IMR-90 (cell line): ENCODE data around the gene MC5R. TPM values are rescaled to one million over a fixed set of nuclear protein-coding genes. Genes with fewer than 3 reads are reported as not detected.

Source experiments
- ATAC-seq: fragments of 200-7000 bp; cut with Tn5 transposase; 2 replicates; pipeline ENCODE4 v1.9.1; 2020; ENCODE audit warnings: low read depth, mild to moderate bottlenecking, moderate library complexity
- BruUV-seq: library from RNA; stranded (reverse); fragments of 400-500 nt; replicated peaks from 2 replicates; lab custom pipeline; 2021; lab: Mats Ljungman, UMichigan
- CTCF ChIA-PET: fragments of 300-600 bp; formaldehyde crosslinking; extraction: SDS; loops from one replicate; lab custom pipeline; 2021; ENCODE audit warnings: antibody characterized with exemption; lab: Yijun Ruan, JAX
- POLR2A ChIA-PET: fragments of 300-600 bp; sonication (Branson Sonifier 250); formaldehyde crosslinking; loops from one replicate; lab custom pipeline; 2022; ENCODE audit warnings: antibody characterized with exemption; ENCODE audit not compliant: unreplicated experiment; lab: Charles Lee
- DNase-seq: peaks from one replicate; pipeline ENCODE4 v3.0.0; 2013
- H2AFZ ChIP-seq: replicated peaks from 2 replicates; pipeline ENCODE3; 2013; ENCODE audit warnings: low read length, mild to moderate bottlenecking; ENCODE audit not compliant: poor library complexity
- H2AK5ac ChIP-seq: 2 replicates; pipeline ENCODE4 v1.6.1; 2013; ENCODE audit warnings: low read depth, low read length, inconsistent platforms
- H2AK9ac ChIP-seq: replicated peaks from 2 replicates; pipeline ENCODE3; 2013; ENCODE audit warnings: mild to moderate bottlenecking, low read depth, low read length, moderate library complexity; ENCODE audit not compliant: poor library complexity
- H2BK120ac ChIP-seq: 2 replicates; pipeline ENCODE4 v1.6.1; 2013; ENCODE audit warnings: low read depth, low read length, inconsistent platforms
- H2BK15ac ChIP-seq: 3 replicates; pipeline ENCODE4 v1.6.1; 2013; ENCODE audit warnings: low read depth, low read length, inconsistent platforms
- H2BK20ac ChIP-seq: 2 replicates; pipeline ENCODE4 v1.6.1; 2013; ENCODE audit warnings: low read depth, mild to moderate bottlenecking, inconsistent platforms, low read length, moderate library complexity
- H2BK5ac ChIP-seq: 2 replicates; pipeline ENCODE4 v1.6.1; 2013; ENCODE audit warnings: mild to moderate bottlenecking, low read depth, low read length, inconsistent platforms; ENCODE audit not compliant: poor library complexity, severe bottlenecking
- H3K14ac ChIP-seq: replicated peaks from 2 replicates; pipeline ENCODE4 v1.6.1; 2013; ENCODE audit warnings: low read depth, low read length, inconsistent platforms
- H3K18ac ChIP-seq: 2 replicates; pipeline ENCODE4 v1.6.1; 2013; ENCODE audit warnings: low read depth, low read length, control low read depth
- H3K23ac ChIP-seq: 2 replicates; pipeline ENCODE4 v1.6.1; 2013; ENCODE audit warnings: low read depth, low read length, inconsistent platforms
- H3K27ac ChIP-seq: 2 replicates; pipeline ENCODE4 v1.5.1; 2013; ENCODE audit warnings: mild to moderate bottlenecking, control low read depth, low read length; ENCODE audit not compliant: insufficient read depth
- H3K27me3 ChIP-seq: 2 replicates; pipeline ENCODE4 v1.6.1; 2013; ENCODE audit warnings: low read length; ENCODE audit not compliant: control insufficient read depth, insufficient read depth
- H3K36me3 ChIP-seq: 2 replicates; pipeline ENCODE4 v1.6.1; 2013; ENCODE audit warnings: low read length, mixed read lengths; ENCODE audit not compliant: control insufficient read depth, insufficient read depth
- H3K4ac ChIP-seq: 2 replicates; pipeline ENCODE4 v1.6.1; 2013; ENCODE audit warnings: low read depth, low read length, inconsistent platforms
- H3K4me1 ChIP-seq: 2 replicates; pipeline ENCODE4 v1.6.1; 2013; ENCODE audit warnings: low read length, mixed read lengths; ENCODE audit not compliant: control insufficient read depth, insufficient read depth
- H3K4me2 ChIP-seq: 2 replicates; pipeline ENCODE4 v1.6.1; 2013; ENCODE audit warnings: low read depth, mild to moderate bottlenecking, control low read depth, low read length, moderate library complexity
- H3K4me3 ChIP-seq: 2 replicates; pipeline ENCODE4 v1.5.1; 2013; ENCODE audit warnings: low read depth, mild to moderate bottlenecking, control low read depth, low read length, moderate library complexity; ENCODE audit not compliant: insufficient read depth
- H3K56ac ChIP-seq: 2 replicates; pipeline ENCODE4 v1.6.1; 2013; ENCODE audit warnings: low read length, inconsistent platforms; ENCODE audit not compliant: insufficient read depth; ENCODE audit errors: extremely low read depth
- H3K79me1 ChIP-seq, 2 experiments: 2 replicates each; pipeline ENCODE4 v1.6.1; 2013; ENCODE audit warnings: low read length in 2 of 2, inconsistent platforms in 1 of 2, low read depth in 1 of 2
- H3K9ac ChIP-seq: 2 replicates; pipeline ENCODE4 v1.6.1; 2013; ENCODE audit warnings: low read depth, low read length, control low read depth
- H3K9me1 ChIP-seq: 2 replicates; pipeline ENCODE4 v1.6.1; 2013; ENCODE audit warnings: low read length, inconsistent platforms; ENCODE audit not compliant: insufficient read depth
- H3K9me3 ChIP-seq: 2 replicates; pipeline ENCODE4 v1.6.1; 2013; ENCODE audit warnings: low read length; ENCODE audit not compliant: control insufficient read depth, insufficient read depth
- H4K20me1 ChIP-seq: 2 replicates; pipeline ENCODE4 v1.6.1; 2013; ENCODE audit warnings: low read length, inconsistent platforms; ENCODE audit not compliant: insufficient read depth
- H4K5ac ChIP-seq: 2 replicates; pipeline ENCODE4 v1.6.1; 2013; ENCODE audit warnings: mild to moderate bottlenecking, low read depth, low read length, control low read depth
- H4K8ac ChIP-seq, 2 experiments: 2 replicates each; pipeline ENCODE4 v1.6.1; 2013; ENCODE audit warnings: low read depth in 2 of 2, low read length in 2 of 2, control low read depth in 1 of 2, inconsistent platforms in 1 of 2
- H4K91ac ChIP-seq: 2 replicates; pipeline ENCODE4 v1.6.1; 2013; ENCODE audit warnings: low read depth, low read length, inconsistent platforms; ENCODE audit not compliant: insufficient read depth
- BHLHE40 ChIP-seq: fragments of 150-350 bp; IDR thresholded peaks from 2 replicates; pipeline ENCODE4 v1.6.1; 2016; ENCODE audit warnings: mild to moderate bottlenecking, low read depth, low read length
- CEBPB ChIP-seq: IDR thresholded peaks from 2 replicates; pipeline ENCODE4 v1.6.1; 2012; ENCODE audit warnings: low read depth, low read length, improper control_type of control experiment
- CHD1 ChIP-seq: IDR thresholded peaks from 2 replicates; pipeline ENCODE4 v1.6.1; 2012; ENCODE audit warnings: low read depth, low read length, improper control_type of control experiment
- FOS ChIP-seq: fragments of 150-350 bp; IDR thresholded peaks from 2 replicates; pipeline ENCODE4 v1.6.1; 2016; ENCODE audit warnings: low read depth, low read length
- MAFK ChIP-seq: IDR thresholded peaks from 2 replicates; pipeline ENCODE4 v1.6.1; 2012; ENCODE audit warnings: low read depth, low read length, improper control_type of control experiment
- MAZ ChIP-seq: IDR thresholded peaks from 2 replicates; pipeline ENCODE4 v1.6.1; 2012; ENCODE audit warnings: low read depth, mild to moderate bottlenecking, low read length, improper control_type of control experiment, moderate library complexity, borderline replicate concordance
- MXI1 ChIP-seq: IDR thresholded peaks from 2 replicates; pipeline ENCODE4 v1.6.1; 2012; ENCODE audit warnings: low read depth, mild to moderate bottlenecking, low read length, moderate library complexity, borderline replicate concordance
- NFE2L2 ChIP-seq: fragments of 150-350 bp; IDR thresholded peaks from 2 replicates; pipeline ENCODE4 v1.6.1; 2016; ENCODE audit warnings: low read depth, mild to moderate bottlenecking, low read length
- POLR2A ChIP-seq: IDR thresholded peaks from 2 replicates; pipeline ENCODE4 v1.6.1; 2012; ENCODE audit warnings: mild to moderate bottlenecking, low read depth, low read length
- RAD21 ChIP-seq: IDR thresholded peaks from 2 replicates; pipeline ENCODE4 v1.6.1; 2012; ENCODE audit warnings: low read length, improper control_type of control experiment
- RCOR1 ChIP-seq: IDR thresholded peaks from 2 replicates; pipeline ENCODE4 v1.6.1; 2012; ENCODE audit warnings: mild to moderate bottlenecking, low read length, improper control_type of control experiment; ENCODE audit not compliant: insufficient replicate concordance
- RFX5 ChIP-seq: IDR thresholded peaks from 2 replicates; pipeline ENCODE4 v1.8.0; 2012; ENCODE audit warnings: low read depth, mild to moderate bottlenecking, low read length, moderate library complexity
- SMC3 ChIP-seq: fragments of 150-350 bp; IDR thresholded peaks from 2 replicates; pipeline ENCODE4 v1.6.1; 2016; ENCODE audit warnings: low read depth, mild to moderate bottlenecking, antibody characterized with exemption, low read length, moderate library complexity
- WGBS, 2 experiments: methylation state at CpG; one replicate each; pipeline versions ENCODE4 v1.1.5 to v1.1.7; 2013; ENCODE audit warnings: missing lambda C conversion rate in 2 of 2; ENCODE audit not compliant: insufficient read length in 1 of 2; ENCODE audit errors: extremely low coverage in 2 of 2; 5-methylcytosine and 5-hydroxymethylcytosine counted together
- dilution Hi-C: fragments of 300-500 bp; cut with HindIII; formaldehyde crosslinking; loops from one replicate; pipeline ENCODE4 v1.14.3; 2018; ENCODE audit warnings: low sequenced_read_pairs; ENCODE audit not compliant: unreplicated experiment
- in situ Hi-C: fragments of 300-500 bp; cut with MboI; formaldehyde crosslinking; loops from 3 replicates; pipeline ENCODE4 v1.14.3; 2019; ENCODE audit warnings: low sequenced_read_pairs, inconsistent platforms, mixed read lengths
- intact Hi-C: fragments of 100-400 bp; cut with micrococcal nuclease; formaldehyde crosslinking; loops from 2 replicates; pipeline ENCODE4 v1.10.0; 2022
- polyA plus RNA-seq, 3 experiments: library from polyadenylated mRNA; depleted of rRNA; stranded (reverse); fragments of >200 nt; gene quantifications; 2 replicates each; pipeline ENCODE4 v1.2.3, GENCODE V29; 2012; ENCODE audit warnings: low replicate concordance in 1 of 3
- total RNA-seq: library from RNA; depleted of rRNA; stranded (reverse); fragments of >200 nt; gene quantifications from 2 replicates; pipeline ENCODE4 v1.2.3, GENCODE V29; 2012
- TF ChIP-seq, protein P1 (sequence below): fragments of 150-350 bp; IDR thresholded peaks from 2 replicates; pipeline ENCODE4 v1.6.1; 2016; ENCODE audit warnings: low read depth, mild to moderate bottlenecking, low read length, moderate library complexity, borderline replicate concordance
- TF ChIP-seq, protein P2 (sequence below): fragments of 150-350 bp; IDR thresholded peaks from 2 replicates; pipeline ENCODE4 v1.6.1; 2017; ENCODE audit warnings: mild to moderate bottlenecking, antibody characterized with exemption, low read length, low read depth
- TF ChIP-seq, protein P3 (sequence below): conservative IDR thresholded peaks from 2 replicates; pipeline ENCODE4 v1.5.1; 2012; ENCODE audit warnings: mild to moderate bottlenecking, low read depth, low read length, improper control_type of control experiment

Gene MC5R
- total and polyA plus RNA-seq, 2 of the 4 experiments (the other 2 are of a cell fraction), result not detected

DNA sequence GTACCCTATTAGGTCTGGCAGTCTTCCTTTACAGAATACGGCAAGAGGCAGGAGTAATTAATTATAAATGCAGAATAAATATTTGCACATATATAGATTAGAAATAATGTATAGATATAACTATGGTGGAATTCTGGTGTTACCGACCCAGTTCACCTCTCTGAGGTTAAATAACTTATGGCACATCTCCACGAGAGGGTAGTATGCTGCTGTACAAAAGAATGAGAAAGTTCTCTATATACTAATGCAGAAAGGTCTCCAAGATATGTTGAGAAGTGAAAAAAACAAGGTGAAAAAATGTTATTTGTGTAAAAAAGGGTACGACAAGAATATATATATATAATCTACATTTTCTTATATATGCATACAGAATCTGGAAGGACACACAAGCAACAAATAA is 50.6 kb downstream of the MC5R start:
- H2AK5ac ChIP-seq, result no peak overlapping the region
- ChIA-PET CTCF (no interaction called here), POLR2A (no interaction called here)
- H4K20me1 ChIP-seq, result no peaks in the 10 kb centered on the region
- WGBS, 2 experiments, result no CpG with 5 or more reads among the region's 4 CpGs
- intact Hi-C loops (no loop called here), dilution Hi-C loops (no loop called here), in situ Hi-C loops (no loop called here)
- no peaks in the 10 kb centered on the region for H3K4me1 ChIP-seq
- no peak overlapping the region for H4K91ac ChIP-seq
- H3K9ac ChIP-seq, result no peak overlapping the region
- no peak overlapping the region for H3K14ac ChIP-seq
- no peak overlapping the region for H2AFZ ChIP-seq
- no peak overlapping the region for H3K4me2 ChIP-seq
- no peak overlapping the region for H3K27ac ChIP-seq
- H3K18ac ChIP-seq, result no peak overlapping the region
- H2BK20ac ChIP-seq, result no peak overlapping the region
- no peak overlapping the region for H2BK5ac ChIP-seq
- no peak overlapping the region for H3K4ac ChIP-seq
- no peaks in the 10 kb centered on the region for H3K36me3 ChIP-seq
- ATAC-seq (no peak), DNase-seq (no peak)
- H2AK9ac ChIP-seq, result no peak overlapping the region
- no TSS peak for BruUV-seq
- H3K56ac ChIP-seq, result no peak overlapping the region
- H2BK15ac ChIP-seq, result no peak overlapping the region
- H3K79me1 ChIP-seq, result no peaks in the 10 kb centered on the region
- no peak overlapping the region for H4K5ac ChIP-seq
- H4K8ac ChIP-seq, result no peak overlapping the region
- H3K9me1 ChIP-seq, result no peaks in the 10 kb centered on the region
- no peaks in the 10 kb centered on the region for H3K27me3 ChIP-seq
- H3K9me3 ChIP-seq, result peaks cover 12% of the 10 kb centered on the region; the same call in 1 of the 2 replicates
- TF ChIP-seq RCOR1 (no peak), RFX5 (no peak), SMC3 (no peak), MAZ (no peak), CEBPB (no peak), BHLHE40 (no peak), RAD21 (no peak), NFE2L2 (no peak), MXI1 (no peak), CHD1 (no peak), POLR2A (no peak), FOS (no peak), MAFK (no peak)
- TF ChIP-seq, protein P1, sequence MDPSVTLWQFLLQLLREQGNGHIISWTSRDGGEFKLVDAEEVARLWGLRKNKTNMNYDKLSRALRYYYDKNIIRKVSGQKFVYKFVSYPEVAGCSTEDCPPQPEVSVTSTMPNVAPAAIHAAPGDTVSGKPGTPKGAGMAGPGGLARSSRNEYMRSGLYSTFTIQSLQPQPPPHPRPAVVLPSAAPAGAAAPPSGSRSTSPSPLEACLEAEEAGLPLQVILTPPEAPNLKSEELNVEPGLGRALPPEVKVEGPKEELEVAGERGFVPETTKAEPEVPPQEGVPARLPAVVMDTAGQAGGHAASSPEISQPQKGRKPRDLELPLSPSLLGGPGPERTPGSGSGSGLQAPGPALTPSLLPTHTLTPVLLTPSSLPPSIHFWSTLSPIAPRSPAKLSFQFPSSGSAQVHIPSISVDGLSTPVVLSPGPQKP, result no peak
- TF ChIP-seq, protein P2, sequence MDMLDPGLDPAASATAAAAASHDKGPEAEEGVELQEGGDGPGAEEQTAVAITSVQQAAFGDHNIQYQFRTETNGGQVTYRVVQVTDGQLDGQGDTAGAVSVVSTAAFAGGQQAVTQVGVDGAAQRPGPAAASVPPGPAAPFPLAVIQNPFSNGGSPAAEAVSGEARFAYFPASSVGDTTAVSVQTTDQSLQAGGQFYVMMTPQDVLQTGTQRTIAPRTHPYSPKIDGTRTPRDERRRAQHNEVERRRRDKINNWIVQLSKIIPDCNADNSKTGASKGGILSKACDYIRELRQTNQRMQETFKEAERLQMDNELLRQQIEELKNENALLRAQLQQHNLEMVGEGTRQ, result no peak
- TF ChIP-seq, protein P3, sequence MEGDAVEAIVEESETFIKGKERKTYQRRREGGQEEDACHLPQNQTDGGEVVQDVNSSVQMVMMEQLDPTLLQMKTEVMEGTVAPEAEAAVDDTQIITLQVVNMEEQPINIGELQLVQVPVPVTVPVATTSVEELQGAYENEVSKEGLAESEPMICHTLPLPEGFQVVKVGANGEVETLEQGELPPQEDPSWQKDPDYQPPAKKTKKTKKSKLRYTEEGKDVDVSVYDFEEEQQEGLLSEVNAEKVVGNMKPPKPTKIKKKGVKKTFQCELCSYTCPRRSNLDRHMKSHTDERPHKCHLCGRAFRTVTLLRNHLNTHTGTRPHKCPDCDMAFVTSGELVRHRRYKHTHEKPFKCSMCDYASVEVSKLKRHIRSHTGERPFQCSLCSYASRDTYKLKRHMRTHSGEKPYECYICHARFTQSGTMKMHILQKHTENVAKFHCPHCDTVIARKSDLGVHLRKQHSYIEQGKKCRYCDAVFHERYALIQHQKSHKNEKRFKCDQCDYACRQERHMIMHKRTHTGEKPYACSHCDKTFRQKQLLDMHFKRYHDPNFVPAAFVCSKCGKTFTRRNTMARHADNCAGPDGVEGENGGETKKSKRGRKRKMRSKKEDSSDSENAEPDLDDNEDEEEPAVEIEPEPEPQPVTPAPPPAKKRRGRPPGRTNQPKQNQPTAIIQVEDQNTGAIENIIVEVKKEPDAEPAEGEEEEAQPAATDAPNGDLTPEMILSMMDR, result no peak
- no peak overlapping the region for H3K23ac ChIP-seq
- H2BK120ac ChIP-seq, result no peak overlapping the region
- no peak overlapping the region for H3K4me3 ChIP-seq
